ENCODE measurements around the gene GHDC.
"Not testable (repeated sequence)": the region's sequence is repeated elsewhere in the genome, so short reads cannot be mapped to it uniquely, and the experiment has no call there.

The GHDC gene

GRCh38 chr17:42180922-42181850 is 13.1 kb downstream of the GHDC start, which contains the start of gene KCNH4:
Gene KCNH4 (minus strand): TSS chr17:42181142. CDS start chr17:42180945, 197 bp downstream.
- DNase-seq: peak; percentile 85

GRCh38 chr17:42180411-42180921 is 13.8 kb downstream of the GHDC start:
- no peak for DNase-seq

- DNase-seq: peak; percentile 5
These were observed 14.3 kb downstream of the GHDC start for GRCh38 chr17:42179911-42180410.

- DNase-seq: no peak
These were observed 15.0 kb downstream of the GHDC start for GRCh38 chr17:42179335-42179734.

DNA sequence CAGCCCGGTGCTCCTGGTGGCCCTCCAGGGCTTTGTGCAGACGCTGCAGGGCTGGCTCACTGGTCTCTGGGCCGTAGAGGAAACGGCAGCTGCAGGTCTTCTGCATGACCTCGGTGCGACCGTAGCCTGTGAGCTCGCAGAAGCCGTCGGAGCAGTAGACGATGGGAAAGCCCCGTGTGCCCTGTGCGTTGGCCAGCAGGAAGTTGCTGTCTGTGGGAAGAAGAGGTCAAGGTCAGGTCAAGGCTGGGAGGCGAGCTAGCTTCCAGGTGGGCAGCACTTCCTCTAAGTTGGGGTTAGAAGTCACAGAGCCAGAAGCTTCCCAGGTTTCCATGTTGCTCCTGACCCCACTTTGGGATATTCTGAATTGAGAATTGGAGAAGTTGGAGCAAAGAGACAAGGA is 15.5 kb downstream of the GHDC start:
- peak; percentile 8 for DNase-seq

- no peak for DNase-seq
These were observed 16.6 kb downstream of the GHDC start for GRCh38 chr17:42177684-42178083.

GRCh38 chr17:42174126-42174783 is 20.0 kb downstream of the GHDC start:
- DNase-seq: no peak

GRCh38 chr17:42171831-42172230 is 22.5 kb downstream of the GHDC start:
- DNase-seq: no peak

- no peak for DNase-seq
These were observed 24.9 kb downstream of the GHDC start for GRCh38 chr17:42169351-42169750.

DNA sequence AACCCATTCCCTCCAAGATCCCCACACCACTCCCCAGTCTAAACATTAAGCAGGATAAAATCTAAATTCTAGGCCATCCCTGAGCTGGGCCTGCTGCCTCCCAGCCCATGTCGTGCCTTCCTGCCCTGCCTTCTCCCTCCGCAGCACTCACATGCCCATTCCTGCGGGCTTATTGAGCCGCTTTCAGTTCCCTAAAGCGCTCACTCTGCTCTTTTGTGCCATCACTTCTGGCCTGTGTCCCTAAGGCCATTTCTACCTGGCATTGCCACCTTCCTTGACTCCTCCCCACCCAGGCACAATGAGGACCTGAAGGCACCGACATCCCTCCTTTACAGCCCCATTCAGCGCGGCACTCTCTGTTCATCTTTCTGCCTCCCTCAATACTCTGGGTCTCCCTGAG is 26.5 kb downstream of the GHDC start:
- DNase-seq: no peak

- no peak for DNase-seq
These were observed 28.0 kb downstream of the GHDC start for GRCh38 chr17:42166196-42166763.

DNA sequence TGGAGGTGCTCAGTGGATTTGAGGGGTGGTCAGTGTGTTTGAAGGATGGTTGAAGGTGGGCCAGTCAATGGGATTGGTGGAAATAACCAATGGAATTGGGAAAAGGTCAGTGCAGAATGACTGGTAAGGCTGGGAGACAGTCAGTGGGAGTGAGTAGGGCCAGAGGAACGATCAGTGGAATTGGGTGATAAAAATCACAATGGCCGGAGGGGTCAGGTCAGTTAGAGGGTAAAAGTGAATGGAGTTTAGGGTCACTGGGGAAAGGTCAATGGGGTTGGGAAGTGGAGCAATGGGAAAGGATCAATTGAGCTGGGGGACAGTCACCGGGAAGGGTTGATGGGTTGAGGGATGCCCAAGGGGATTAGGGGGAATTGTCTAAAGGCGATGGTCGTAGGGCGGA is 28.5 kb downstream of the GHDC start:
- DNase-seq: no peak

DNA sequence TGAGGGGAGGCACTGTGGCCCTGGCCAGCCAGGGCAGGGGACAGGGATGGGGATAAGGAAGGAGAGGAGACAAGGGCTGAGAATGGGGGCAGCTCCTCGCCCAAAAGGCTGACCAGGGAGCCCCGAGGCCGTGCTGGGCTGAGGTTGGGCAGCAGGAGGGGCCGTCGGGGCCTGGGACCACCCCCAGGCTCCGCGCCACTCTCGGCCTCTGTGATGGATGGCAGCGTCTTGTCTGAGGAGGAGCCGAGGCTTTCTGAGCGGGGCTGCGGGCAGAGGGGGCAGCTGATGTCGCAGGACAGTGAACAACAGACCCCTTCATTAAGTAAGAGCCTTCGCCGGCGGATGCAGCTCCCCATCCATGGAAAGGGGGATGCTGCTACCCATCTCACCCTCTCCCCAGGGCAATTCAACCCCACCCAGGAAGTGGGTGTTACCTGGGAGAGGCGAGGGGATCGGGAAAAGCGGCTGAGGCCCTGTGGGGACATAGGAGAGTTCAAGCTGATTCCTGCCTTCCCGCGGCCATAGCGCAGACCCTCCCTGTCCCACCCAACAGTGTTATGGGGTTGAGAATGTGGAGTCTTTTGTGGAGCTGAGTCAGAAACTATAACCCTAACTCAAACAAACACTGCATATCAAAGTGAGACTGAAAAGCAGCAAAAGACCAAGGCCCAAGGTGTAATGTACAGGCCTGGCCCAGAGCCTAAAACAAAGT is 30.4 kb downstream of the GHDC start:
- DNase-seq: no peak

DNA sequence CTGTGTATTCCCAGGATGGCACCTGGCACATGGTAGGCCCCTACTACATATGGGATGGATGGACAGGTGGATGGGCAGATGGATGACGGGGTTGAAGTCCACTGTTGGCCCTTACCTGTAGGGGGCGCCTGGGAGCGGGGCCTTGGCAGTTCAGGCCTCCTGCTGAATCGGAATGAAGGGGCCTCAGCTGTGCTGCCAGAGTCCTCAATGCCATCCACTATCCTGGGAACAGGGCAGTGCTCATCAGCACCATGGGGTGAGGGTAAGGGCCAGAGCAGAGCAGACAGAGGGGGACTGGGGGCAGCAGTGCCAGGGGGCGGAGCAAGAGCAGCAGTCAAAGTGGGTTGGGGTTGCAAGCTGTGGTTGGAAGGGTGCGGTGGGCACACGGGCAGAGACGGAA is 31.2 kb downstream of the GHDC start:
- peak; percentile 9 for DNase-seq

- no peak for DNase-seq
These were observed 33.8 kb downstream of the GHDC start for GRCh38 chr17:42160531-42160910.

- DNase-seq: no peak
These were observed 34.3 kb downstream of the GHDC start for GRCh38 chr17:42159796-42160530.

DNA sequence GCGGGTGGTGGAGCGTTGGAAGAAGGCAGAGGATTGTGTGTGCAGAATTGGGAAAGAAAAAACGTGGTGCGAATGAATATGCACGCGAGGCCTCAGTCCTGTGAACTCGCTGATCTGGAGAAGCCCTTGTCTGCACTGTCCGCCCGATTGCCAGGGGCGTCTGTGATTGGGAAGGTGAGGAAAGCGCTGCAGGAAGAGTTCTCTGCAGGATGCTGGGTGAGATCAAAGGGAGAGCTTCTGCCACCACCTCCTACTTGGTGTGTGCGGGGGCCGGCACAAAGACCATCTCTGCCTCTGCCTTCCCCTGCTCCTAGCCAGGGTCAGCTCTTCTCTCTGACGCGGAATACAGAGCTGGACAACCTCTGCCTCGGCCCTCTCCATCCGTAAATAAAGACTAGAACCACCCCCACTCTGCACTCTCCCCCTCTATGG is 38.7 kb downstream of the GHDC start:
- no peak for DNase-seq

- no peak for DNase-seq
These were observed 40.2 kb downstream of the GHDC start for GRCh38 chr17:42153919-42154742.

DNA sequence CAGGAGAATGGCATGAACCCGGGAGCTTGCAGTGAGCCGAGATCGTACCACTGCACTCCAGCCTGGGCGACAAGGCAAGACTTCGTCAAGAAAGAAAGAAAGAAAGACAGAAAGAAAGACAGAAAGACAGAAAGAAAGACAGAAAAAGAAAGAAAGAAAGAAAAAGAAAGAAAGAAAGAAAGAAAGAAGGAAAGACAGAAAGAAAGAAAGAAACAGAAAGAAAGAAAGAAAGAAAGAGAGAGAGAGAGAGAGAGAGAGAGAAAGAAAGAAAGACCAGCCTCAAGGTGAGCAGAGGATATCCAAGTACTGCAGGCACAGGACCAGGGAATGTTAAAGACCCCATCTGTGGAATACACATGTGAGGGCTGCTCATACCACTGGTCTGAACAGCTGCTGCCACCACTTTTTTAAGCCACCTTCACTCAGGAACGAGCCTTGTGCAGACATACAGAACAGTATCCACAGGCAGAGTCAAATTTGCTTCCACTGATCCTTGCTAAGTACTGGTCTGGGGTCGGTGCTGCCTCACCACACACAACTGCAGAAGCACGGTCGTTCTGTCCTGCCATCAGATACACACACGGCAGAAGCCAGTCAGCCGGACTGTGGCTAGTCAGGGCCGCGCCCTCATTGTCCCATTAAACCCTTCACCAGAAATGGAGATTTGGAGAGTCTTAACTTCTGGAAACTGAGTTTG is 47.2 kb downstream of the GHDC start:
- DNase-seq: no peak

DNA sequence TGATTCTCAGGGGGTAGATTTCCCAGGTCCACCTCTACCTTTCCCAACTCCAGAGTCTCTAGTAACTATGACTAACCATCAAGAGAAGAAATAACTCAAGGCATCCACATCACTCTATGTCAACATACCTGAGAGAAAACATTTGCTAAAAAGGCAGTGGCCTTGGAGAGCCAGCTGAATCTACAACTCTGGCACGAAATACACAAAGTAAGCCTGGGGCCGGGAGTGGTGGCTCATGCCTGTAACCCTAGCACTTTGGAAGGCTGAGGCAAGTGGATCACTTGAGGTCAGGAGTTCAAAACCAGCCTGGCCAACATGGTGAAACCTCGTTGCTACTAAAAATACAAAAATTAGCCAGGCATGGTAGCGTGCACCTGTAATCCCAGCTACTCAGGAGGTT is 51.2 kb downstream of the GHDC start:
- DNase-seq: not testable (repeated sequence)
